HepG2 (cell line): ENCODE measurements around the gene MAP3K2. TPM values are rescaled to one million over a fixed set of nuclear protein-coding genes. Genes with fewer than 3 reads are reported as not detected.

Source experiments
- ARID4A ChIP-seq: sonication (generic); formaldehyde crosslinking; IDR thresholded peaks from 2 replicates; pipeline ENCODE4 v1.5.0; 2020; ENCODE audit warnings: mild to moderate bottlenecking, missing genetic modification reagents, borderline replicate concordance
- DR1 ChIP-seq: sonication (generic); formaldehyde crosslinking; IDR thresholded peaks from 2 replicates; pipeline ENCODE4 v1.8.0; 2021; ENCODE audit warnings: mild to moderate bottlenecking, missing genetic modification reagents, inconsistent platforms
- FOSL1 ChIP-seq: sonication (generic); formaldehyde crosslinking; IDR thresholded peaks from 2 replicates; pipeline ENCODE4 v1.9.0; 2021; ENCODE audit warnings: missing genetic modification reagents, borderline replicate concordance
- FOXA1 ChIP-seq, 2 experiments: fragments of 450-650 bp in 1 of 2; sonication (generic) in 1 of 2; formaldehyde crosslinking in 1 of 2; IDR thresholded peaks; 2 replicates each; pipeline versions ENCODE4 v1.4.0 to v1.6.1; 2016 to 2020; ENCODE audit warnings: missing genetic modification reagents in 1 of 2
- HIVEP1 ChIP-seq: sonication (generic); formaldehyde crosslinking; IDR thresholded peaks from 2 replicates; pipeline ENCODE4 v1.4.0; 2020; ENCODE audit warnings: mild to moderate bottlenecking, missing genetic modification reagents
- KDM2A ChIP-seq: sonication (generic); formaldehyde crosslinking; IDR thresholded peaks from 2 replicates; pipeline ENCODE4 v1.4.0; 2020; ENCODE audit warnings: low read depth, missing genetic modification reagents, borderline replicate concordance
- LCORL ChIP-seq, 2 experiments: fragments of 450-650 bp in 1 of 2; sonication (generic) in 1 of 2; formaldehyde crosslinking in 1 of 2; IDR thresholded peaks; 2 replicates each; pipeline versions ENCODE4 v1.5.0 to v1.6.1; 2017 to 2020; ENCODE audit warnings: antibody characterized with exemption in 1 of 2, missing genetic modification reagents in 1 of 2
- MTF2 ChIP-seq: sonication (generic); formaldehyde crosslinking; IDR thresholded peaks from 2 replicates; pipeline ENCODE4 v1.5.0; 2020; ENCODE audit warnings: missing genetic modification reagents, borderline replicate concordance
- NR0B2 ChIP-seq: sonication (generic); formaldehyde crosslinking; IDR thresholded peaks from 2 replicates; pipeline ENCODE4 v1.4.0; 2020; ENCODE audit warnings: mild to moderate bottlenecking, missing genetic modification reagents
- NR2F6 ChIP-seq, 2 experiments: IDR thresholded peaks; 2 replicates each; pipeline ENCODE4 v1.6.1; 2016; ENCODE audit warnings: antibody characterized with exemption in 1 of 2, mild to moderate bottlenecking in 1 of 2
- SRSF1 ChIP-seq: fragments of 200-400 bp; formaldehyde crosslinking; optimal IDR thresholded peaks from 2 replicates; pipeline ENCODE3; 2017; ENCODE audit warnings: mild to moderate bottlenecking, low read depth, low read length, moderate library complexity
- TEAD3 ChIP-seq: optimal IDR thresholded peaks from 2 replicates; pipeline ENCODE3; 2016; ENCODE audit warnings: borderline replicate concordance
- ZFP36 ChIP-seq: fragments of 150-350 bp; IDR thresholded peaks from 2 replicates; pipeline ENCODE4 v1.6.1; 2018; ENCODE audit warnings: borderline replicate concordance, low read length, low read depth; ENCODE audit not compliant: partially characterized antibody
- ZNF343 ChIP-seq: sonication (generic); formaldehyde crosslinking; IDR thresholded peaks from 2 replicates; pipeline ENCODE4 v1.4.0; 2020; ENCODE audit warnings: mild to moderate bottlenecking, missing genetic modification reagents
- ZNF501 ChIP-seq: sonication (generic); formaldehyde crosslinking; IDR thresholded peaks from 2 replicates; pipeline ENCODE4 v1.5.1; 2020; ENCODE audit warnings: mild to moderate bottlenecking, moderate library complexity, missing genetic modification reagents
- ZNF513 ChIP-seq: sonication (generic); formaldehyde crosslinking; conservative IDR thresholded peaks from 2 replicates; pipeline ENCODE4 v1.5.0; 2020; ENCODE audit warnings: missing genetic modification reagents
- ZZZ3 ChIP-seq: sonication (generic); formaldehyde crosslinking; IDR thresholded peaks from 2 replicates; pipeline ENCODE4 v1.4.0; 2020; ENCODE audit warnings: missing genetic modification reagents, mild to moderate bottlenecking, borderline replicate concordance
- polyA plus RNA-seq, 8 experiments: library from polyadenylated mRNA; depleted of rRNA in 3 of 8; stranded (reverse) in 7 of 8; unstranded in 1 of 8; fragments of >200 nt; fragmentation: Illumina TruSeq in 4 of 8; extraction: Trizol in 4 of 8; gene quantifications; 2 replicates each; pipeline versions ENCODE4 v1.2.1 to v1.2.3, GENCODE V29; 2011 to 2016; ENCODE audit warnings: low read depth in 4 of 8, missing spikeins in 1 of 8, mixed read lengths in 1 of 8; ENCODE audit not compliant: insufficient read depth in 1 of 8
- total RNA-seq, 5 experiments: library from RNA; depleted of rRNA; stranded (reverse); fragments of >200 nt; fragmentation: Illumina TruSeq; extraction: Trizol; gene quantifications; 2 replicates each; pipeline ENCODE4 v1.2.3, GENCODE V29; 2016; ENCODE audit warnings: low read depth in 1 of 5

MAP3K2 gene
- total and polyA plus RNA-seq, 2 of the 13 experiments (the other 11 are each of a cell fraction or from before 2014, with no cell fraction given): 12.2 to 37.2 TPM

GRCh38 chr2:127400897-127401756 is 13.4 kb upstream of the MAP3K2 start (continued):
- TF ChIP-seq NR0B2 (CRISPR knock-in tag): peak; percentile 54; the same call in 1 of the 2 replicates
- TF ChIP-seq DR1 (CRISPR knock-in tag): no peak
- TF ChIP-seq FOXA1 (IDR thresholded peaks at IDR 0.05): no peak
- TF ChIP-seq FOXA1 (CRISPR knock-in tag; IDR thresholded peaks at IDR 0.05): peak; percentile 3; the same call in 1 of the 2 replicates
- peak; percentile 50; the same call in 1 of the 2 replicates for TF ChIP-seq FOSL1 (CRISPR knock-in tag)
- TF ChIP-seq SRSF1: peak; percentile 55
- no peak for TF ChIP-seq NR2F6 (IDR thresholded peaks at IDR 0.05)
- TF ChIP-seq NR2F6 (CRISPR knock-in tag; IDR thresholded peaks at IDR 0.05): peak; percentile 29; the same call in 1 of the 2 replicates
- TF ChIP-seq ZNF501 (CRISPR knock-in tag): 0 out of 2 replicates have a peak, but pooled peaks have one; percentile 8
- TF ChIP-seq ZFP36: no peak
- peak; percentile 9 for TF ChIP-seq TEAD3 (CRISPR knock-in tag)
- no peak for TF ChIP-seq ZNF343 (CRISPR knock-in tag)
- TF ChIP-seq HIVEP1: peak; percentile 78; the same call in 1 of the 2 replicates
- TF ChIP-seq ZNF513 (CRISPR knock-in tag): no peak
- TF ChIP-seq KDM2A (CRISPR knock-in tag): peak; percentile 60; the same call in 1 of the 2 replicates
- no peak for TF ChIP-seq MTF2 (CRISPR knock-in tag)
- peak; percentile 26; the same call in 1 of the 2 replicates for TF ChIP-seq ARID4A
- no peak for TF ChIP-seq LCORL (IDR thresholded peaks at IDR 0.05)
- peak; percentile 60; the same call in 1 of the 2 replicates for TF ChIP-seq LCORL (CRISPR knock-in tag; IDR thresholded peaks at IDR 0.05)
- no peak for TF ChIP-seq ZZZ3 (CRISPR knock-in tag)
